Measurements from ENCODE around the gene FAXDC2.

GRCh38 chr5:154900066-154900465 is 49.7 kb upstream of the FAXDC2 start:
- TF ChIP-seq, protein P1, sequence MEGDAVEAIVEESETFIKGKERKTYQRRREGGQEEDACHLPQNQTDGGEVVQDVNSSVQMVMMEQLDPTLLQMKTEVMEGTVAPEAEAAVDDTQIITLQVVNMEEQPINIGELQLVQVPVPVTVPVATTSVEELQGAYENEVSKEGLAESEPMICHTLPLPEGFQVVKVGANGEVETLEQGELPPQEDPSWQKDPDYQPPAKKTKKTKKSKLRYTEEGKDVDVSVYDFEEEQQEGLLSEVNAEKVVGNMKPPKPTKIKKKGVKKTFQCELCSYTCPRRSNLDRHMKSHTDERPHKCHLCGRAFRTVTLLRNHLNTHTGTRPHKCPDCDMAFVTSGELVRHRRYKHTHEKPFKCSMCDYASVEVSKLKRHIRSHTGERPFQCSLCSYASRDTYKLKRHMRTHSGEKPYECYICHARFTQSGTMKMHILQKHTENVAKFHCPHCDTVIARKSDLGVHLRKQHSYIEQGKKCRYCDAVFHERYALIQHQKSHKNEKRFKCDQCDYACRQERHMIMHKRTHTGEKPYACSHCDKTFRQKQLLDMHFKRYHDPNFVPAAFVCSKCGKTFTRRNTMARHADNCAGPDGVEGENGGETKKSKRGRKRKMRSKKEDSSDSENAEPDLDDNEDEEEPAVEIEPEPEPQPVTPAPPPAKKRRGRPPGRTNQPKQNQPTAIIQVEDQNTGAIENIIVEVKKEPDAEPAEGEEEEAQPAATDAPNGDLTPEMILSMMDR (IDR thresholded peaks at IDR 0.05): no peak
- TF ChIP-seq EZH2 (IDR thresholded peaks at IDR 0.05): no peak
- TF ChIP-seq EZH2phosphoT487 (IDR thresholded peaks at IDR 0.05): no peak

Data from neural progenitor cell (in vitro differentiated cells).